MM.1S (cell line): Measurements from ENCODE around the gene PPP1R12B.
"Not testable (repeated sequence)": the region's sequence is repeated elsewhere in the genome, so short reads cannot be mapped to it uniquely, and the experiment has no call there.

Source experiments
- CTCF ChIP-seq: fragments of 300-600 bp; sonication (generic); IDR thresholded peaks from 2 replicates; pipeline ENCODE4 v1.5.1; 2016; ENCODE audit warnings: antibody characterized with exemption, low read length, mixed read lengths
- EZH2phosphoT487 ChIP-seq: fragments of 300-600 bp; sonication (generic); IDR thresholded peaks from 2 replicates; pipeline ENCODE4 v1.6.1; 2018; ENCODE audit warnings: antibody characterized with exemption, low read length

- not testable (repeated sequence) for TF ChIP-seq EZH2phosphoT487, CTCF
These were observed 103.1 kb downstream of the PPP1R12B start for GRCh38 chr1:202451641-202452040.
